Hindlimb muscle (tissue), 1 donor: Measurements from ENCODE around the gene WDR5. TPM values are rescaled to one million over a fixed set of nuclear protein-coding genes. Genes with fewer than 3 reads are reported as not detected.

Source experiments
- DNase-seq: peaks from one replicate; pipeline ENCODE4 v3.0.0-alpha.2; 2013
- polyA plus RNA-seq: library from polyadenylated mRNA; unstranded; fragments of 120-200 nt; gene quantifications from one replicate; pipeline ENCODE4 v1.2.1, GENCODE V29; 2013; ENCODE audit not compliant: insufficient read length

WDR5 gene
- polyA plus RNA-seq, 1 donor: 46.2 TPM

- DNase-seq: no peak
These were observed 38.8 kb downstream of the WDR5 start for GRCh38 chr9:134174526-134175290.

GRCh38 chr9:134175291-134175807 is 39.5 kb downstream of the WDR5 start:
- no peak for DNase-seq

- no peak for DNase-seq
These were observed 40.1 kb downstream of the WDR5 start for GRCh38 chr9:134175808-134176598.

- no peak for DNase-seq
These were observed 40.7 kb downstream of the WDR5 start for GRCh38 chr9:134176599-134176968.

GRCh38 chr9:134177186-134177585 is 41.3 kb downstream of the WDR5 start:
- DNase-seq: no peak

GRCh38 chr9:134177624-134178393 is 41.9 kb downstream of the WDR5 start:
- DNase-seq: no peak

GRCh38 chr9:134178394-134178767 is 42.5 kb downstream of the WDR5 start:
- no peak for DNase-seq

- no peak for DNase-seq
These were observed 43.1 kb downstream of the WDR5 start for GRCh38 chr9:134178768-134179551.

GRCh38 chr9:134179595-134179917 is 43.7 kb downstream of the WDR5 start:
- DNase-seq: no peak

- no peak for DNase-seq
These were observed 44.3 kb downstream of the WDR5 start for GRCh38 chr9:134179918-134180785.

- no peak for DNase-seq
These were observed 45.1 kb downstream of the WDR5 start for GRCh38 chr9:134180786-134181647.

GRCh38 chr9:134181648-134182034 is 45.8 kb downstream of the WDR5 start:
- no peak for DNase-seq

GRCh38 chr9:134182554-134183085 is 46.7 kb downstream of the WDR5 start:
- DNase-seq: no peak

- DNase-seq: no peak
These were observed 49.7 kb downstream of the WDR5 start for GRCh38 chr9:134185536-134186011.

- DNase-seq: no peak
These were observed 50.7 kb downstream of the WDR5 start for GRCh38 chr9:134186471-134187109.

- no peak for DNase-seq
These were observed 51.2 kb downstream of the WDR5 start for GRCh38 chr9:134187110-134187531.

- no peak for DNase-seq
These were observed 52.1 kb downstream of the WDR5 start for GRCh38 chr9:134187891-134188385.

- no peak for DNase-seq
These were observed 52.7 kb downstream of the WDR5 start for GRCh38 chr9:134188386-134189144.

GRCh38 chr9:134189145-134189469 is 53.2 kb downstream of the WDR5 start:
- DNase-seq: no peak
